ENCODE data around the gene NDUFS8. TPM values are rescaled to one million over a fixed set of nuclear protein-coding genes. Genes with fewer than 3 reads are reported as not detected.

Gene NDUFS8
- total RNA-seq, 1 donor = 85.9 TPM

- no peak for DNase-seq (ENCODE audit: low read depth)
- TF ChIP-seq, protein P1, sequence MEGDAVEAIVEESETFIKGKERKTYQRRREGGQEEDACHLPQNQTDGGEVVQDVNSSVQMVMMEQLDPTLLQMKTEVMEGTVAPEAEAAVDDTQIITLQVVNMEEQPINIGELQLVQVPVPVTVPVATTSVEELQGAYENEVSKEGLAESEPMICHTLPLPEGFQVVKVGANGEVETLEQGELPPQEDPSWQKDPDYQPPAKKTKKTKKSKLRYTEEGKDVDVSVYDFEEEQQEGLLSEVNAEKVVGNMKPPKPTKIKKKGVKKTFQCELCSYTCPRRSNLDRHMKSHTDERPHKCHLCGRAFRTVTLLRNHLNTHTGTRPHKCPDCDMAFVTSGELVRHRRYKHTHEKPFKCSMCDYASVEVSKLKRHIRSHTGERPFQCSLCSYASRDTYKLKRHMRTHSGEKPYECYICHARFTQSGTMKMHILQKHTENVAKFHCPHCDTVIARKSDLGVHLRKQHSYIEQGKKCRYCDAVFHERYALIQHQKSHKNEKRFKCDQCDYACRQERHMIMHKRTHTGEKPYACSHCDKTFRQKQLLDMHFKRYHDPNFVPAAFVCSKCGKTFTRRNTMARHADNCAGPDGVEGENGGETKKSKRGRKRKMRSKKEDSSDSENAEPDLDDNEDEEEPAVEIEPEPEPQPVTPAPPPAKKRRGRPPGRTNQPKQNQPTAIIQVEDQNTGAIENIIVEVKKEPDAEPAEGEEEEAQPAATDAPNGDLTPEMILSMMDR (IDR thresholded peaks at IDR 0.05; ENCODE audit: insufficient read depth, low read depth, low read length) = no peak
- H3K4me3 ChIP-seq (ENCODE audit: low read depth, low read length) = peak overlapping the region; percentile 10
Measured at GRCh38 chr11:68012044-68012842, 18.2 kb upstream of the NDUFS8 start.

- H3K4me3 ChIP-seq (ENCODE audit: low read depth, low read length) = peak overlapping the region; percentile 10
- peak; percentile 93 for DNase-seq (ENCODE audit: low read depth)
- TF ChIP-seq, protein P1 (IDR thresholded peaks at IDR 0.05; ENCODE audit: insufficient read depth, low read depth, low read length) = no peak
Measured at GRCh38 chr11:68012843-68013610, 17.5 kb upstream of the NDUFS8 start.

DNA sequence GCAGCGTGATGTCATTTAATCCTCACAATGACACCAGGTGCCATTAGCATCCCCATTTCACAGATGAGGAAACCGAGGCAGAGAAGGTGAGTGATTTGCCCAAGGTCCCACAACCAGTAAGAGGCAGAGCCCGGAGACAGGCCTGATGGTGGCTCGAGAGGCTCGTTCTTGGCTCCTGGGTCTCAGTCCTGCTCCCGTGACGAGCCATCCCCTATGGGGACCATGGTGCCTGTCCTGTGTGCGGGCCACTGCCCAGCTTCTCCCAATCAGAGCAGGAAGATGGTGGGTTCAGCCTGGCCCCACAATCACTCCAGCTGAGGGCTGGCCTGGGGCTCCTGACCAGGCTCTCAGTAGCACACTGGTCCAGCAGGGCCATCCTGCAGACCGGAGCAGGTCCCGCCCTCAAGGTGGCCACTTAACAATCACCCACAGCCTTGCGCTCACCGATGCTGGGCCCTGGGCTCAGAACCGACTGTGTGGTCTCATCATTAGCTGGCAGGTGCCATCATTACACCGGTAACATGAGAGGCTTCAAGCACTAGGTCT, 16.8 kb upstream of the NDUFS8 start:
- TF ChIP-seq, protein P1 (IDR thresholded peaks at IDR 0.05; ENCODE audit: insufficient read depth, low read depth, low read length) = no peak
- DNase-seq (ENCODE audit: low read depth) = no peak
- no peak overlapping the region for H3K4me3 ChIP-seq (ENCODE audit: low read depth, low read length)

DNA sequence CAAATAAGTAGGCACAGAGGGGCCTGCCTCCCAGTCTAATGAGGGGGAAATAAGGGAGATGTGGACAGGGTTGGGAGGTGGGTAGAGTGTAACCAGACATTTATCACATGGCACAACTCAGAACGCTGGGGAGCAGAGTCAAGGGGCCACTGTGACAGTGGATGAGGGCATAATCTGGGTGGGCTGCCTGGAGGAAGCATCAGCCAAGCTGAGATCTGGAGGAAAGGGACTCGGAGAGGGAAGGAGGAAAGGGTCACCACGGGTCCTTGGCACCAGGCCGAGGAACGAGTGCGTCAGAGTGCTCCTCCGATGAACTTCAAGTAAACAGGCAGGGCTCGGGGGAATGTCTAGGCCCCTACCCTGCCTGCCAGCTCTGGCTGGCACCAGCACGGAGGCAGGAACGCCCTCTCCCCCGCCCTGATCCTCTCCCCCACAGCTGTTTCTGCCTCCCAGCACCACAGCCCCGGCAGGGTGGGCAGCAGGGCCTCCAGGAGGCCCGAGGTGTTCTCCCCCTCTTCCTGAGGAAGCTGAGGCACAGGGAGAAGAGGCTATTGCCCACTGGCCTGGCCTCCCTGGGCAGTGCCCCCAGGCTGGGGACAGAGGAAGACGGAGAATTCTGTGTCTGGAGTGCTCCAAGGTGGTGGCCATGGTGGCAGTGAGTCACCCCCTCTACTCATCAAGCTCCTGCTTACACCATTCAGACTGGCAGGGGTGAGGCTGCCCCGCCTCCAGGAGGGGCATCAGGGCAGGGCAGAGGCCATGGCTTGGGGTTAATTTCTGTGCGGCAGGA, 16.1 kb upstream of the NDUFS8 start:
- TF ChIP-seq, protein P1 (IDR thresholded peaks at IDR 0.05; ENCODE audit: insufficient read depth, low read depth, low read length) = no peak
- no peak overlapping the region for H3K4me3 ChIP-seq (ENCODE audit: low read depth, low read length)
- peak; percentile 92 for DNase-seq (ENCODE audit: low read depth)

- TF ChIP-seq, protein P1 (IDR thresholded peaks at IDR 0.05; ENCODE audit: insufficient read depth, low read depth, low read length) = no peak
Measured at GRCh38 chr11:68014947-68015447, 15.5 kb upstream of the NDUFS8 start.

GRCh38 chr11:68015467-68015866, 15.0 kb upstream of the NDUFS8 start:
- TF ChIP-seq, protein P1 (IDR thresholded peaks at IDR 0.05; ENCODE audit: insufficient read depth, low read depth, low read length) = no peak
- H3K4me3 ChIP-seq (ENCODE audit: low read depth, low read length) = no peak overlapping the region
- no peak for DNase-seq (ENCODE audit: low read depth)

More at GRCh38 chr11:68014947-68015447, 15.5 kb upstream of the NDUFS8 start:
- no peak overlapping the region for H3K4me3 ChIP-seq (ENCODE audit: low read depth, low read length)
- no peak for DNase-seq (ENCODE audit: low read depth)
